ENCODE data around the gene RELL2.

DNA sequence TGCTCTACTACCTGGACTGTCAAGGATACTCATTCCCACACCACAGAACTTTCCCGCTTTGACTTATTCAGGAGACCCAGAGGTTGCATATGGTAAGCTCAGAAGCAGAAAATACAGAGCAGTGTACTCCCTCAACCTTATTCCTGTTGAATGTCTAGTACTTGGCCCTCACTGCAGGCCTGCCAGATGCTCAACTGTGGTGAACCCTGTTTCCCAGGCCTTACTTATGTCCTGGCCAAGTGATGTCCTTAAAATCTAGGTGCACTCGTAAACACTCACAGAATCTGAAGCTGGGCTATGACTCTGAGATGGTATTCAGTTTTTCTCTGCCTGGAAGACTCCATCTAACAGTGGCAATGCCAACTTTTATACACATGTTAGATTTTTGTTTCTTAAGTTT lies 39.0 kb upstream of the RELL2 start:
- TF ChIP-seq, protein P1, sequence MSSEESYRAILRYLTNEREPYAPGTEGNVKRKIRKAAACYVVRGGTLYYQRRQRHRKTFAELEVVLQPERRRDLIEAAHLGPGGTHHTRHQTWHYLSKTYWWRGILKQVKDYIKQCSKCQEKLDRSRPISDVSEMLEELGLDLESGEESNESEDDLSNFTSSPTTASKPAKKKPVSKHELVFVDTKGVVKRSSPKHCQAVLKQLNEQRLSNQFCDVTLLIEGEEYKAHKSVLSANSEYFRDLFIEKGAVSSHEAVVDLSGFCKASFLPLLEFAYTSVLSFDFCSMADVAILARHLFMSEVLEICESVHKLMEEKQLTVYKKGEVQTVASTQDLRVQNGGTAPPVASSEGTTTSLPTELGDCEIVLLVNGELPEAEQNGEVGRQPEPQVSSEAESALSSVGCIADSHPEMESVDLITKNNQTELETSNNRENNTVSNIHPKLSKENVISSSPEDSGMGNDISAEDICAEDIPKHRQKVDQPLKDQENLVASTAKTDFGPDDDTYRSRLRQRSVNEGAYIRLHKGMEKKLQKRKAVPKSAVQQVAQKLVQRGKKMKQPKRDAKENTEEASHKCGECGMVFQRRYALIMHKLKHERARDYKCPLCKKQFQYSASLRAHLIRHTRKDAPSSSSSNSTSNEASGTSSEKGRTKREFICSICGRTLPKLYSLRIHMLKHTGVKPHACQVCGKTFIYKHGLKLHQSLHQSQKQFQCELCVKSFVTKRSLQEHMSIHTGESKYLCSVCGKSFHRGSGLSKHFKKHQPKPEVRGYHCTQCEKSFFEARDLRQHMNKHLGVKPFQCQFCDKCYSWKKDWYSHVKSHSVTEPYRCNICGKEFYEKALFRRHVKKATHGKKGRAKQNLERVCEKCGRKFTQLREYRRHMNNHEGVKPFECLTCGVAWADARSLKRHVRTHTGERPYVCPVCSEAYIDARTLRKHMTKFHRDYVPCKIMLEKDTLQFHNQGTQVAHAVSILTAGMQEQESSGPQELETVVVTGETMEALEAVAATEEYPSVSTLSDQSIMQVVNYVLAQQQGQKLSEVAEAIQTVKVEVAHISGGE (tag by site-specific recombination; conservative IDR thresholded peaks at IDR 0.05; ENCODE audit: low read depth), result no peak
- TF ChIP-seq ZNF324 (tag by site-specific recombination; IDR thresholded peaks at IDR 0.05) (no peak), HOXA7 (CRISPR knock-in tag; IDR thresholded peaks at IDR 0.05; ENCODE audit: borderline replicate concordance) (no peak)

Data from HEK293 (cell line).